ENCODE results near the gene MIS18A. TPM values are rescaled to one million over a fixed set of nuclear protein-coding genes. Genes with fewer than 3 reads are reported as not detected.

The MIS18A gene
- total RNA-seq, 1 experiment from 2014 or later, result 55.9 TPM

DNA sequence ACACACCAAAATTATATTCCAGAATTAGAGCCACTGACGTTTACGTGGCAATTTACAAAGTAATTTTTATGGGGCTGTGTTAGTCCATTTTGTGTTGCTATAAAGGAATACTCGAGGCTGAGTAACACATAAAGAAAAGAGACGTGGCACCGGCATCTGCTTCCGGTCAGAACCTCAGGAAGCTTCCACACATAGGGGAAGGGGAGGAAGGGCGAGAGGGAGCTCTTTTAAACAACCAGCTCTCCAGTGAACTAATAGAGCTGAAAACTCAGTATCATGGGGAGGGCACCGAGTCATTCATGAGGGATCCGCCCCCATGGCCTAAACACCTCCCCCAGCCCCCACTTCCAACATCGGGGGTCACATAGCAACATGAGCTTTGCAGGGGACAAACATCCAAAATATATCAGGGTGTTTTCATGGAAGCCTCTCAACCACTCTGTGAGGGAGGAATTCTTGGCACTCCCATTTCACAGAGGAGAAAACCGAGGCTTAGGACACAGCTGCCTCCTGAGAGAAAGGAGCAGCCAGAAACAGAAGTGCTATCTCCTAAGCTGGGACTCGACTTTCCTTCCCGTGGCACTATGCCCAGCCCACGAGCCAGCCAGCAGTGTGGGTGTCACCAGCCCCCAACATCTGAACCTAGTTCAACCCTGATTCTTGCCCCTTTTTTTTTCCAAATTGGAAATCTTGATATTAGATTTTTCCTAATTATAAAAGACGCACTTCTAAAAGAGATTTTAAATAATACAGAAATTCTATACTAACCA lies 29.2 kb downstream of the MIS18A start (continued):
- TF ChIP-seq, protein P1, sequence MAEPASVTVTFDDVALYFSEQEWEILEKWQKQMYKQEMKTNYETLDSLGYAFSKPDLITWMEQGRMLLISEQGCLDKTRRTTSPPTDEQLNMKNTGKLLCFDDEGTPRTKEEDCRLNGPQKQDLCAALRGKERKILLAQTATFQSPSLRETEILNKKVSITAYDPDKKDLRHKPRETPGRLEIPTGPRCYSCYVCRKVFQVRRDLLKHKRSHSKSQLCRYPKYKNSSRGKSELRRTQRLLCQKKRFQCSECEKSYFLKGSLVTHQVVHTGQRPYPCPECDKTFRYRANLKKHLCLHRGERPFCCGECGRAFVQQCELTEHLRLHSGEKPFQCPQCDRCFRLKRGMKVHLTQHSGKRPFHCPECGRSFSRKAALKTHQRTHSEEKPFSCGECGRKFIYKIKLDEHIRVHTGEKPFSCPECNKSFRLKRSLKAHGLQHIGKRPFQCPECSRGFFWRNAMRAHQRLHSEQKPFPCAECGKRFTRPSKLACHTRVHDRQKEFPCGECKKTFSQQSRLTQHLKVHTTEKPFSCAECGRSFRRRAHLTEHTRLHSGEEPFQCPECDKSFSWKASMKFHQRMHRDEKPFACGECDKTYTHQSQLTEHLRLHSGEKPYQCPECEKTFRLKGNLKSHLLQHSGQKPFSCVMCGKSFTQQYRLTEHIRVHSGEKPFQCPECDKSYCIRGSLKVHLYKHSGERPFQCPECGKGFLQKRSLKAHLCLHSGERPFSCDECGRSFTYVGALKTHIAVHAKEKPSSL (CRISPR knock-in tag; conservative IDR thresholded peaks at IDR 0.05), result no peak
- TF ChIP-seq TEAD1 (CRISPR knock-in tag; IDR thresholded peaks at IDR 0.05) (no peak), NFE2L1 (CRISPR knock-in tag; IDR thresholded peaks at IDR 0.05) (no peak), E2F5 (CRISPR knock-in tag; IDR thresholded peaks at IDR 0.05) (no peak)
- TF ChIP-seq, protein P2, sequence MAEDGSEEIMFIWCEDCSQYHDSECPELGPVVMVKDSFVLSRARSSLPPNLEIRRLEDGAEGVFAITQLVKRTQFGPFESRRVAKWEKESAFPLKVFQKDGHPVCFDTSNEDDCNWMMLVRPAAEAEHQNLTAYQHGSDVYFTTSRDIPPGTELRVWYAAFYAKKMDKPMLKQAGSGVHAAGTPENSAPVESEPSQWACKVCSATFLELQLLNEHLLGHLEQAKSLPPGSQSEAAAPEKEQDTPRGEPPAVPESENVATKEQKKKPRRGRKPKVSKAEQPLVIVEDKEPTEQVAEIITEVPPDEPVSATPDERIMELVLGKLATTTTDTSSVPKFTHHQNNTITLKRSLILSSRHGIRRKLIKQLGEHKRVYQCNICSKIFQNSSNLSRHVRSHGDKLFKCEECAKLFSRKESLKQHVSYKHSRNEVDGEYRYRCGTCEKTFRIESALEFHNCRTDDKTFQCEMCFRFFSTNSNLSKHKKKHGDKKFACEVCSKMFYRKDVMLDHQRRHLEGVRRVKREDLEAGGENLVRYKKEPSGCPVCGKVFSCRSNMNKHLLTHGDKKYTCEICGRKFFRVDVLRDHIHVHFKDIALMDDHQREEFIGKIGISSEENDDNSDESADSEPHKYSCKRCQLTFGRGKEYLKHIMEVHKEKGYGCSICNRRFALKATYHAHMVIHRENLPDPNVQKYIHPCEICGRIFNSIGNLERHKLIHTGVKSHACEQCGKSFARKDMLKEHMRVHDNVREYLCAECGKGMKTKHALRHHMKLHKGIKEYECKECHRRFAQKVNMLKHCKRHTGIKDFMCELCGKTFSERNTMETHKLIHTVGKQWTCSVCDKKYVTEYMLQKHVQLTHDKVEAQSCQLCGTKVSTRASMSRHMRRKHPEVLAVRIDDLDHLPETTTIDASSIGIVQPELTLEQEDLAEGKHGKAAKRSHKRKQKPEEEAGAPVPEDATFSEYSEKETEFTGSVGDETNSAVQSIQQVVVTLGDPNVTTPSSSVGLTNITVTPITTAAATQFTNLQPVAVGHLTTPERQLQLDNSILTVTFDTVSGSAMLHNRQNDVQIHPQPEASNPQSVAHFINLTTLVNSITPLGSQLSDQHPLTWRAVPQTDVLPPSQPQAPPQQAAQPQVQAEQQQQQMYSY (CRISPR knock-in tag; IDR thresholded peaks at IDR 0.05), result no peak

- Mint-ChIP-seq H3K27me3 (ENCODE audit: low read depth) (no peaks in the 10 kb centered on the region; the same call in 1 of the 2 replicates), H3K36me3 (no peaks in the 10 kb centered on the region), H3K4me1 (peaks cover 10% of the 10 kb centered on the region; the same call in 1 of the 2 replicates), H3K27ac (no peak overlapping the region), H3K9me3 (peaks cover 8% of the 10 kb centered on the region; the same call in 1 of the 2 replicates), H3K4me3 (no peak overlapping the region)
- no peak for DNase-seq (ENCODE audit: low spot score)
- CTCF ChIA-PET, result interaction anchor here (2.5 kb wide), 1 partner anchor 10 kb away, joined by 10 read pairs; no protein-coding TSS in a partner anchor
- POLR2A ChIA-PET, result no interaction called here
- no peak for ATAC-seq
- TF ChIP-seq ZNF317 (CRISPR knock-in tag; IDR thresholded peaks at IDR 0.05; ENCODE audit: borderline replicate concordance, low read depth), result no peak
- TF ChIP-seq AR (CRISPR knock-in tag; IDR thresholded peaks at IDR 0.05), result no peak
- TF ChIP-seq ATF1 (CRISPR knock-in tag; IDR thresholded peaks at IDR 0.05), result no peak
- TF ChIP-seq MYBL2 (CRISPR knock-in tag; IDR thresholded peaks at IDR 0.05), result no peak
- TF ChIP-seq GABPB1 (CRISPR knock-in tag; IDR thresholded peaks at IDR 0.05), result no peak
- TF ChIP-seq TEAD1 (CRISPR knock-in tag; IDR thresholded peaks at IDR 0.05), result no peak
- TF ChIP-seq, protein P3, sequence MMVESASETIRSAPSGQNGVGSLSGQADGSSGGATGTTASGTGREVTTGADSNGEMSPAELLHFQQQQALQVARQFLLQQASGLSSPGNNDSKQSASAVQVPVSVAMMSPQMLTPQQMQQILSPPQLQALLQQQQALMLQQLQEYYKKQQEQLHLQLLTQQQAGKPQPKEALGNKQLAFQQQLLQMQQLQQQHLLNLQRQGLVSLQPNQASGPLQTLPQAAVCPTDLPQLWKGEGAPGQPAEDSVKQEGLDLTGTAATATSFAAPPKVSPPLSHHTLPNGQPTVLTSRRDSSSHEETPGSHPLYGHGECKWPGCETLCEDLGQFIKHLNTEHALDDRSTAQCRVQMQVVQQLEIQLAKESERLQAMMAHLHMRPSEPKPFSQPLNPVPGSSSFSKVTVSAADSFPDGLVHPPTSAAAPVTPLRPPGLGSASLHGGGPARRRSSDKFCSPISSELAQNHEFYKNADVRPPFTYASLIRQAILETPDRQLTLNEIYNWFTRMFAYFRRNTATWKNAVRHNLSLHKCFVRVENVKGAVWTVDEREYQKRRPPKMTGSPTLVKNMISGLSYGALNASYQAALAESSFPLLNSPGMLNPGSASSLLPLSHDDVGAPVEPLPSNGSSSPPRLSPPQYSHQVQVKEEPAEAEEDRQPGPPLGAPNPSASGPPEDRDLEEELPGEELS (CRISPR knock-in tag; IDR thresholded peaks at IDR 0.05), result no peak
- TF ChIP-seq ZNF416 (CRISPR knock-in tag; IDR thresholded peaks at IDR 0.05), result no peak
- no peak for TF ChIP-seq ZNF138 (CRISPR knock-in tag; conservative IDR thresholded peaks at IDR 0.05)
- TF ChIP-seq MAX (CRISPR knock-in tag; IDR thresholded peaks at IDR 0.05), result no peak
- TF ChIP-seq ELF4 (CRISPR knock-in tag; IDR thresholded peaks at IDR 0.05; ENCODE audit: low read depth), result no peak
- no peak for TF ChIP-seq NR3C1 (CRISPR knock-in tag; conservative IDR thresholded peaks at IDR 0.05; ENCODE audit: low read depth)
- no peak for TF ChIP-seq NR2C2 (CRISPR knock-in tag; IDR thresholded peaks at IDR 0.05)
- TF ChIP-seq, protein P4, sequence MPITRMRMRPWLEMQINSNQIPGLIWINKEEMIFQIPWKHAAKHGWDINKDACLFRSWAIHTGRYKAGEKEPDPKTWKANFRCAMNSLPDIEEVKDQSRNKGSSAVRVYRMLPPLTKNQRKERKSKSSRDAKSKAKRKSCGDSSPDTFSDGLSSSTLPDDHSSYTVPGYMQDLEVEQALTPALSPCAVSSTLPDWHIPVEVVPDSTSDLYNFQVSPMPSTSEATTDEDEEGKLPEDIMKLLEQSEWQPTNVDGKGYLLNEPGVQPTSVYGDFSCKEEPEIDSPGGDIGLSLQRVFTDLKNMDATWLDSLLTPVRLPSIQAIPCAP (CRISPR knock-in tag; IDR thresholded peaks at IDR 0.05), result no peak
- TF ChIP-seq E2F5 (CRISPR knock-in tag; IDR thresholded peaks at IDR 0.05), result no peak
Measured at GRCh38 chr21:32248571-32249461, 30.0 kb downstream of the MIS18A start.

Measured in WTC11 (cell line).